Coronary artery (tissue), 2 donors: ENCODE measurements around the gene DSCAML1.

Source experiments
- DNase-seq: peaks from one replicate; pipeline ENCODE4 v3.0.0-alpha.2; 2017; ENCODE audit warnings: low spot score
- H3K27ac ChIP-seq, 2 donors: fragments of 200-600 bp; sonication (generic); one replicate each; pipeline ENCODE4 v1.5.1; 2016 to 2019
- H3K4me3 ChIP-seq: fragments of 200-600 bp; sonication (generic); 2 replicates; pipeline ENCODE4 v1.5.1; 2016; ENCODE audit warnings: mild to moderate bottlenecking, moderate library complexity
- CTCF ChIP-seq: fragments of 200-600 bp; sonication (generic); IDR thresholded peaks from one replicate; pipeline ENCODE4 v1.5.1; 2019; ENCODE audit warnings: antibody characterized with exemption

DSCAML1 gene

GRCh38 chr11:117626576-117626975, 170.4 kb downstream of the DSCAML1 start:
- H3K27ac ChIP-seq, result no peak overlapping the region
- H3K4me3 ChIP-seq, result no peak overlapping the region
- DNase-seq, result no peak
- TF ChIP-seq CTCF, result no peak

- DNase-seq, result no peak
- Histone ChIP-seq H3K4me3 (no peak overlapping the region), H3K27ac (no peak overlapping the region)
- no peak for TF ChIP-seq CTCF
Measured at GRCh38 chr11:117625237-117625636, 171.8 kb downstream of the DSCAML1 start.

GRCh38 chr11:117623831-117624271, 173.2 kb downstream of the DSCAML1 start:
- no peak for TF ChIP-seq CTCF
- H3K27ac ChIP-seq, result no peak overlapping the region

GRCh38 chr11:117621226-117621625, 175.8 kb downstream of the DSCAML1 start:
- DNase-seq, result no peak
- Histone ChIP-seq H3K4me3 (no peak overlapping the region), H3K27ac (no peak overlapping the region)
- no peak for TF ChIP-seq CTCF

More at GRCh38 chr11:117623831-117624271, 173.2 kb downstream of the DSCAML1 start:
- no peak for DNase-seq
- H3K4me3 ChIP-seq, result no peak overlapping the region

- TF ChIP-seq CTCF, result no peak
- no peak overlapping the region for H3K27ac ChIP-seq
- DNase-seq, result no peak
- H3K4me3 ChIP-seq, result no peak overlapping the region
Measured at GRCh38 chr11:117620659-117621058, 176.4 kb downstream of the DSCAML1 start.

- no peak for DNase-seq
- no peak overlapping the region for H3K4me3 ChIP-seq
- no peak overlapping the region for H3K27ac ChIP-seq
- no peak for TF ChIP-seq CTCF
Measured at GRCh38 chr11:117620086-117620485, 176.9 kb downstream of the DSCAML1 start.

- Histone ChIP-seq H3K27ac (no peak overlapping the region), H3K4me3 (no peak overlapping the region)
- no peak for TF ChIP-seq CTCF
- DNase-seq, result no peak
Measured at GRCh38 chr11:117619661-117620060, 177.4 kb downstream of the DSCAML1 start.
